ENCODE results near the gene SYNDIG1. TPM values are rescaled to one million over a fixed set of nuclear protein-coding genes. Genes with fewer than 3 reads are reported as not detected.
A peak's percentile ranks its signal among the peaks of the same experiment; 100 is the strongest.

The SYNDIG1 gene
- total RNA-seq, 8 experiments from 2014 or later: 5.0 to 64.6 (median 11.3) TPM

GRCh38 chr20:24544371-24544770 is 74.9 kb downstream of the SYNDIG1 start:
- in situ Hi-C loops (cut with MboI; ENCODE audit: low pct_unique_long_range_greater_than_20kb in 2 of 9, low sequenced_read_pairs in 9 of 9, unreplicated experiment in 9 of 9): no loop called here
- no peak for ATAC-seq (replicated peaks in 6 of 8)
- no peaks in the 10 kb centered on the region for H3K4me1 ChIP-seq (replicated peaks in 1 of 2)
- H3K4me3 ChIP-seq: no peak overlapping the region
- WGBS, 10 experiments: 54 to 88% (median 82%) methylated on average over 2 to 6 of the region's 7 CpGs; no CpG with 5 or more reads in 3 of the 10 experiments
- no peak overlapping the region for H3K27ac ChIP-seq

- H3K4me3 ChIP-seq: no peak overlapping the region
- no peak for ATAC-seq (replicated peaks in 6 of 8)
- in situ Hi-C loops (cut with MboI; ENCODE audit: low pct_unique_long_range_greater_than_20kb in 2 of 9, low sequenced_read_pairs in 9 of 9, unreplicated experiment in 9 of 9): no loop called here
- no peak overlapping the region for H3K27ac ChIP-seq
- H3K4me1 ChIP-seq (replicated peaks in 1 of 2): no peaks in the 10 kb centered on the region
- WGBS, 10 experiments: 65 to 100% (median 85%) methylated on average over 2 to 8 of the region's 11 CpGs; no CpG with 5 or more reads in 5 of the 10 experiments
Measured at GRCh38 chr20:24545168-24545567, 75.7 kb downstream of the SYNDIG1 start.

- ATAC-seq (replicated peaks in 6 of 8): no peak
- H3K4me3 ChIP-seq: no peak overlapping the region
- in situ Hi-C loops (cut with MboI; ENCODE audit: low pct_unique_long_range_greater_than_20kb in 2 of 9, low sequenced_read_pairs in 9 of 9, unreplicated experiment in 9 of 9): no loop called here
- no peaks in the 10 kb centered on the region for H3K4me1 ChIP-seq (replicated peaks in 1 of 2)
- WGBS, 10 experiments: 67 to 100% (median 100%) methylated on average over 1 to 2 of the region's 2 CpGs; no CpG with 5 or more reads in 5 of the 10 experiments
- no peak overlapping the region for H3K27ac ChIP-seq
Measured at GRCh38 chr20:24546232-24546892, 76.9 kb downstream of the SYNDIG1 start.

GRCh38 chr20:24547967-24548366 is 78.5 kb downstream of the SYNDIG1 start:
- Histone ChIP-seq H3K27ac (no peak overlapping the region), H3K4me1 (replicated peaks in 1 of 2) (no peaks in the 10 kb centered on the region), H3K4me3 (no peak overlapping the region)
- no peak for ATAC-seq (replicated peaks in 6 of 8)
- 40 to 100% (median 100%) methylated on average over 1 to 5 of the region's 10 CpGs; no CpG with 5 or more reads in 3 of the 10 experiments for WGBS, 10 experiments
- in situ Hi-C loops (cut with MboI; ENCODE audit: low pct_unique_long_range_greater_than_20kb in 2 of 9, low sequenced_read_pairs in 9 of 9, unreplicated experiment in 9 of 9): no loop called here

GRCh38 chr20:24559114-24559732 is 89.8 kb downstream of the SYNDIG1 start:
- Histone ChIP-seq H3K4me3 (no peak overlapping the region), H3K27ac (no peak overlapping the region), H3K4me1 (replicated peaks in 1 of 2) (peaks cover 0 to 2% of the 10 kb centered on the region in 2 donors)
- in situ Hi-C loops (cut with MboI; ENCODE audit: low pct_unique_long_range_greater_than_20kb in 2 of 9, low sequenced_read_pairs in 9 of 9, unreplicated experiment in 9 of 9): no loop called here
- WGBS, 10 experiments: 17 to 100% (median 73%) methylated on average over 1 to 2 of the region's 2 CpGs; no CpG with 5 or more reads in 1 of the 10 experiments
- ATAC-seq (replicated peaks in 6 of 8): peak in 1 of 8 experiments; percentile 95

- in situ Hi-C loops (cut with MboI; ENCODE audit: low pct_unique_long_range_greater_than_20kb in 2 of 9, low sequenced_read_pairs in 9 of 9, unreplicated experiment in 9 of 9): no loop called here
- Histone ChIP-seq H3K4me1 (replicated peaks in 1 of 2) (peaks cover 0 to 2% of the 10 kb centered on the region in 2 donors), H3K4me3 (no peak overlapping the region), H3K27ac (no peak overlapping the region)
- 26 to 84% (median 66%) methylated on average over 2 to 4 of the region's 5 CpGs for WGBS, 10 experiments
- ATAC-seq (replicated peaks in 6 of 8): peak in 2 of 8 experiments; percentile 11 to 31
Measured at GRCh38 chr20:24560571-24561491, 91.4 kb downstream of the SYNDIG1 start.

GRCh38 chr20:24565835-24566351 is 96.5 kb downstream of the SYNDIG1 start:
- Histone ChIP-seq H3K27ac (no peak overlapping the region), H3K4me3 (no peak overlapping the region), H3K4me1 (replicated peaks in 1 of 2) (peaks cover 0 to 2% of the 10 kb centered on the region in 2 donors)
- WGBS, 10 experiments: 55 to 100% (median 92%) methylated on average over 1 to 2 of the region's 2 CpGs; no CpG with 5 or more reads in 4 of the 10 experiments
- in situ Hi-C loops (cut with MboI; ENCODE audit: low pct_unique_long_range_greater_than_20kb in 2 of 9, low sequenced_read_pairs in 9 of 9, unreplicated experiment in 9 of 9): no loop called here
- ATAC-seq (replicated peaks in 6 of 8): peak in 1 of 8 experiments; percentile 72

- Histone ChIP-seq H3K4me3 (no peak overlapping the region), H3K27ac (no peak overlapping the region), H3K4me1 (replicated peaks in 1 of 2) (no peaks in the 10 kb centered on the region)
- in situ Hi-C loops (cut with MboI; ENCODE audit: low pct_unique_long_range_greater_than_20kb in 2 of 9, low sequenced_read_pairs in 9 of 9, unreplicated experiment in 9 of 9): no loop called here
- ATAC-seq (replicated peaks in 6 of 8): peak in 1 of 8 experiments; percentile 20
- 58 to 100% (median 76%) methylated on average over 1 to 7 of the region's 7 CpGs; no CpG with 5 or more reads in 4 of the 10 experiments for WGBS, 10 experiments
Measured at GRCh38 chr20:24566656-24567055, 97.2 kb downstream of the SYNDIG1 start.

- in situ Hi-C loops (cut with MboI; ENCODE audit: low pct_unique_long_range_greater_than_20kb in 2 of 9, low sequenced_read_pairs in 9 of 9, unreplicated experiment in 9 of 9): no loop called here
- ATAC-seq (replicated peaks in 6 of 8): no peak
- Histone ChIP-seq H3K27ac (no peak overlapping the region), H3K4me1 (replicated peaks in 1 of 2) (no peaks in the 10 kb centered on the region), H3K4me3 (no peak overlapping the region)
- 84 to 100% (median 100%) methylated on average over 1 to 4 of the region's 5 CpGs; no CpG with 5 or more reads in 5 of the 10 experiments for WGBS, 10 experiments
Measured at GRCh38 chr20:24567508-24567907, 98.1 kb downstream of the SYNDIG1 start.

GRCh38 chr20:24568842-24569241 is 99.4 kb downstream of the SYNDIG1 start:
- in situ Hi-C loops (cut with MboI; ENCODE audit: low pct_unique_long_range_greater_than_20kb in 2 of 9, low sequenced_read_pairs in 9 of 9, unreplicated experiment in 9 of 9): no loop called here

GRCh38 chr20:24571159-24571558 is 101.7 kb downstream of the SYNDIG1 start:
- 58 to 100% (median 97%) methylated on average over 1 to 2 of the region's 2 CpGs; no CpG with 5 or more reads in 4 of the 10 experiments for WGBS, 10 experiments
- Histone ChIP-seq H3K4me3 (no peak overlapping the region), H3K27ac (no peak overlapping the region), H3K4me1 (replicated peaks in 1 of 2) (peaks cover 0 to 7% of the 10 kb centered on the region in 2 donors)
- no peak for ATAC-seq (replicated peaks in 6 of 8)
- in situ Hi-C loops (cut with MboI; ENCODE audit: low pct_unique_long_range_greater_than_20kb in 2 of 9, low sequenced_read_pairs in 9 of 9, unreplicated experiment in 9 of 9): no loop called here

More at GRCh38 chr20:24568842-24569241, 99.4 kb downstream of the SYNDIG1 start:
- 40 to 100% (median 89%) methylated on average over 1 to 7 of the region's 8 CpGs; no CpG with 5 or more reads in 4 of the 10 experiments for WGBS, 10 experiments
- Histone ChIP-seq H3K4me3 (no peak overlapping the region), H3K4me1 (replicated peaks in 1 of 2) (no peaks in the 10 kb centered on the region), H3K27ac (no peak overlapping the region)
- no peak for ATAC-seq (replicated peaks in 6 of 8)

- 22 to 100% (median 67%) methylated on average over 1 to 3 of the region's 7 CpGs; no CpG with 5 or more reads in 3 of the 10 experiments for WGBS, 10 experiments
- H3K4me3 ChIP-seq: no peak overlapping the region
- H3K27ac ChIP-seq: no peak overlapping the region
- ATAC-seq (replicated peaks in 6 of 8): no peak
- H3K4me1 ChIP-seq (replicated peaks in 1 of 2): peaks cover 0 to 7% of the 10 kb centered on the region in 2 donors
- in situ Hi-C loops (cut with MboI; ENCODE audit: low pct_unique_long_range_greater_than_20kb in 2 of 9, low sequenced_read_pairs in 9 of 9, unreplicated experiment in 9 of 9): no loop called here
Measured at GRCh38 chr20:24572140-24572539, 102.7 kb downstream of the SYNDIG1 start.
